ENCODE measurements around the gene RAMP2. TPM values are rescaled to one million over a fixed set of nuclear protein-coding genes. Genes with fewer than 3 reads are reported as not detected.
"Not testable (repeated sequence)": the region's sequence is repeated elsewhere in the genome, so short reads cannot be mapped to it uniquely, and the experiment has no call there.

The RAMP2 gene
- total and polyA plus RNA-seq, 2 of the 4 experiments (the other 2 are of a cell fraction) = 0.18 to 2.5 TPM

DNA sequence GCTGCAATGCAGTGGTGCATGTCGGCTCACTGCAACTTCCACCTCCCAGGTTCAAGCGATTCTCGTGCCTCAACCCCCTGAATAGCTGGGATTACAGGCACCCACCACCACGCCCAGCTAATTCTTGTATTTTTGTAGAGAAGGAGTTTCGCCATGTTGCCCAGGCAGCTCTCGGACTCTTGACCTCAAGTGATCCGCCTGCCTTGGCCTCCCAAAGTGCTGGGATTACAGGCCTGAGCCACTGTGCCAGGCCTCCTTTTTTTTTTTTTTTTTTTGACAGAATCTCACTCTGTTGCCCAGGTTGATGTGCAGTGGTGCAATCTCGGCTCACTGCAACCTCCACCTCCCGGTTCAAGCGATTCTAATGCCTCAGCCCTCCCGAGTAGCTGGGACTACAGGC, 18.1 kb upstream of the RAMP2 start:
- H2AK9ac ChIP-seq (replicated peaks; ENCODE audit: low read depth, low read length, poor library complexity); ATAC-seq (ENCODE audit: low read depth); dilution Hi-C loops (cut with HindIII; ENCODE audit: low sequenced_read_pairs, unreplicated experiment); H3K27me3 ChIP-seq (ENCODE audit: control insufficient read depth, insufficient read depth, low read length); H3K23ac ChIP-seq (ENCODE audit: low read depth, low read length); H3K9me1 ChIP-seq (ENCODE audit: insufficient read depth, low read length); H3K18ac ChIP-seq (ENCODE audit: low read depth, low read length); H4K20me1 ChIP-seq (ENCODE audit: insufficient read depth, low read length); H3K9me3 ChIP-seq (ENCODE audit: control insufficient read depth, insufficient read depth, low read length); H2BK20ac ChIP-seq (ENCODE audit: low read depth, low read length); in situ Hi-C loops (cut with MboI; ENCODE audit: low sequenced_read_pairs); H4K5ac ChIP-seq (ENCODE audit: low read depth, low read length); H4K91ac ChIP-seq (ENCODE audit: insufficient read depth, low read depth, low read length); H2BK5ac ChIP-seq (ENCODE audit: low read depth, low read length, poor library complexity, severe bottlenecking); POLR2A ChIA-PET (ENCODE audit: unreplicated experiment); H3K14ac ChIP-seq (replicated peaks; ENCODE audit: low read depth, low read length); H2BK15ac ChIP-seq (ENCODE audit: low read depth, low read length); H3K4me2 ChIP-seq (ENCODE audit: low read depth, low read length); H4K8ac ChIP-seq (ENCODE audit: low read depth in 2 of 2, low read length in 2 of 2); H3K4ac ChIP-seq (ENCODE audit: low read depth, low read length); intact Hi-C loops (cut with micrococcal nuclease); H3K4me1 ChIP-seq (ENCODE audit: control insufficient read depth, insufficient read depth, low read length); H3K27ac ChIP-seq (ENCODE audit: insufficient read depth, low read length); BruUV-seq (replicated peaks); H3K4me3 ChIP-seq (ENCODE audit: insufficient read depth, low read depth, low read length); DNase-seq; H3K36me3 ChIP-seq (ENCODE audit: control insufficient read depth, insufficient read depth, low read length); H2AFZ ChIP-seq (replicated peaks; ENCODE audit: low read length, poor library complexity); H3K56ac ChIP-seq (ENCODE audit: extremely low read depth, insufficient read depth, low read length); H3K9ac ChIP-seq (ENCODE audit: low read depth, low read length); H2AK5ac ChIP-seq (ENCODE audit: low read depth, low read length); H2BK120ac ChIP-seq (ENCODE audit: low read depth, low read length): not testable (repeated sequence)
- WGBS, 2 experiments (ENCODE audit: extremely low coverage in 2 of 2, insufficient read length in 1 of 2) = 93% methylated on average over 2 of the region's 11 CpGs; no CpG with 5 or more reads in 1 of the 2 experiments
- peaks cover 12 to 39% of the 10 kb centered on the region in 2 experiments for H3K79me1 ChIP-seq (ENCODE audit: low read depth in 1 of 2, low read length in 2 of 2)
- CTCF ChIA-PET = interaction anchor here (0.6 to 0.7 kb wide), 2 partner anchors 21 to 62 kb away, joined by 3 read pairs; no protein-coding TSS in a partner anchor
